B cell (primary cell): ENCODE data around the gene RRP15. TPM values are rescaled to one million over a fixed set of nuclear protein-coding genes. Genes with fewer than 3 reads are reported as not detected.

Experiments
- ATAC-seq: fragments of 200-7000 bp; cut with Tn5 transposase; one replicate; pipeline ENCODE4 v1.10.0; 2021; ENCODE audit warnings: low read depth, mild to moderate bottlenecking, moderate number of reproducible peaks, moderate library complexity
- CTCF ChIA-PET: fragments of 350-600 bp; sonication (Branson Sonifier 250); formaldehyde crosslinking; loops from one replicate; lab custom pipeline; 2021; ENCODE audit warnings: antibody characterized with exemption, inconsistent platforms; lab: Charles Lee
- POLR2A ChIA-PET: fragments of 350-600 bp; sonication (Branson Sonifier 250); formaldehyde crosslinking; loops from one replicate; lab custom pipeline; 2021; ENCODE audit warnings: antibody characterized with exemption; lab: Charles Lee
- DNase-seq: peaks from one replicate; pipeline ENCODE4 v3.0.0; 2013
- H2AFZ ChIP-seq: 2 replicates; pipeline ENCODE4 v1.6.1; 2012; ENCODE audit warnings: mild to moderate bottlenecking, low read depth, low read length; ENCODE audit not compliant: insufficient read depth, poor library complexity, severe bottlenecking
- H3K27ac ChIP-seq, 2 donors: 1 replicate in 1 of 2; 2 replicates in 1 of 2; pipeline ENCODE4 v1.5.1; 2012 to 2013; ENCODE audit warnings: low read length in 2 of 2, mild to moderate bottlenecking in 2 of 2, moderate library complexity in 1 of 2
- H3K27me3 ChIP-seq, 4 experiments: fragments of 200-600 bp in 1 of 4; sonication (generic) in 1 of 4; replicated peaks in 1 of 4; 1 replicate in 2 of 4; 2 replicates in 2 of 4; pipeline versions ENCODE4 v1.6.1 to v1.7.0; 2013 to 2016; ENCODE audit warnings: low read length in 3 of 4, mild to moderate bottlenecking in 2 of 4, mixed read lengths in 1 of 4, moderate library complexity in 1 of 4; ENCODE audit not compliant: insufficient read depth in 4 of 4, control insufficient read depth in 3 of 4; ENCODE audit errors: control extremely low read depth in 1 of 4
- H3K36me3 ChIP-seq, 2 experiments: replicated peaks in 1 of 2; 1 replicate in 1 of 2; 2 replicates in 1 of 2; pipeline versions ENCODE4 v1.6.1 to v1.7.1; 2013; ENCODE audit warnings: low read length in 1 of 2; ENCODE audit not compliant: insufficient read depth in 2 of 2, control insufficient read depth in 1 of 2; ENCODE audit errors: control extremely low read depth in 1 of 2, extremely low read depth in 1 of 2
- H3K4me1 ChIP-seq, 2 donors: fragments of 200-600 bp in 1 of 2; sonication (generic) in 1 of 2; 1 replicate in 1 of 2; 2 replicates in 1 of 2; pipeline versions ENCODE4 v1.5.1 to v1.6.1; 2013 to 2017; ENCODE audit warnings: low read length in 2 of 2; ENCODE audit not compliant: control insufficient read depth in 2 of 2, insufficient read depth in 2 of 2
- H3K4me2 ChIP-seq: replicated peaks from 2 replicates; pipeline ENCODE3; 2012; ENCODE audit warnings: mild to moderate bottlenecking, low read depth, low read length; ENCODE audit not compliant: poor library complexity, severe bottlenecking
- H3K4me3 ChIP-seq, 5 experiments: fragments of 200-600 bp in 1 of 5; sonication (generic) in 1 of 5; 1 replicate in 3 of 5; 2 replicates in 2 of 5; pipeline versions ENCODE4 v1.5.1 to v1.7.0; 2011 to 2016; ENCODE audit warnings: low read length in 4 of 5, mild to moderate bottlenecking in 4 of 5, low read depth in 2 of 5, control low read depth in 1 of 5, moderate library complexity in 1 of 5; ENCODE audit not compliant: insufficient read depth in 1 of 5; ENCODE audit errors: control extremely low read depth in 1 of 5, extremely low read depth in 1 of 5
- H3K79me2 ChIP-seq: fragments of 200-600 bp; sonication (generic); one replicate; pipeline ENCODE4 v1.6.0; 2016; ENCODE audit warnings: low read length; ENCODE audit not compliant: control insufficient read depth, insufficient read depth
- H3K9ac ChIP-seq: fragments of 200-600 bp; sonication (generic); 2 replicates; pipeline ENCODE4 v1.6.1; 2017; ENCODE audit warnings: mild to moderate bottlenecking, low read length, moderate library complexity
- H3K9me3 ChIP-seq, 3 donors: one replicate each; pipeline versions ENCODE4 v1.6.1 to v1.7.1; 2013; ENCODE audit warnings: low read length in 2 of 3; ENCODE audit not compliant: control insufficient read depth in 2 of 3, insufficient read depth in 1 of 3; ENCODE audit errors: control extremely low read depth in 1 of 3
- H4K20me1 ChIP-seq: 2 replicates; pipeline ENCODE4 v1.6.0; 2012; ENCODE audit warnings: mild to moderate bottlenecking, low read length; ENCODE audit not compliant: insufficient read depth, control insufficient read depth, poor library complexity, severe bottlenecking
- H3K27ac Mint-ChIP-seq: one replicate; pipeline ENCODE4 v1.8.0; 2021; ENCODE audit warnings: mixed read lengths
- H3K27me3 Mint-ChIP-seq: one replicate; pipeline ENCODE4 v1.8.0; 2021; ENCODE audit warnings: mixed read lengths
- H3K4me1 Mint-ChIP-seq: one replicate; pipeline ENCODE4 v1.8.0; 2021; ENCODE audit warnings: mixed read lengths
- H3K4me3 Mint-ChIP-seq: one replicate; pipeline ENCODE4 v1.8.0; 2021; ENCODE audit warnings: mixed read lengths
- H3K9me3 Mint-ChIP-seq: one replicate; pipeline ENCODE4 v1.8.0; 2022; ENCODE audit warnings: mixed read lengths; ENCODE audit not compliant: insufficient read depth
- EZH2 ChIP-seq: IDR thresholded peaks from 2 replicates; pipeline ENCODE4 v1.6.1; 2012; ENCODE audit warnings: borderline replicate concordance, low read depth, mild to moderate bottlenecking, moderate library complexity, low read length; ENCODE audit not compliant: insufficient read depth, poor library complexity, severe bottlenecking
- WGBS: methylation state at CpG from one replicate; pipeline ENCODE4 v1.1.5; 2013; ENCODE audit warnings: missing lambda C conversion rate; ENCODE audit not compliant: insufficient coverage; 5-methylcytosine and 5-hydroxymethylcytosine counted together
- intact Hi-C: fragments of 100-400 bp; cut with micrococcal nuclease; formaldehyde crosslinking; loops from one replicate; pipeline ENCODE4 v1.10.0; 2022
- polyA plus RNA-seq: library from polyadenylated mRNA; depleted of rRNA; stranded (reverse); fragments of >200 nt; gene quantifications from 2 replicates; pipeline ENCODE4 v1.2.3, GENCODE V29; 2012
- total RNA-seq, 2 donors: library from RNA; stranded (reverse); fragments of 120-200 nt in 1 of 2; gene quantifications; 1 replicate in 1 of 2; 2 replicates in 1 of 2; pipeline versions ENCODE4 v1.2.3 to v1.2.4, GENCODE V29; 2013 to 2022
- TF ChIP-seq, protein P1 (sequence below): fragments of 200-600 bp; IDR thresholded peaks from one replicate; pipeline ENCODE4 v1.8.0; 2022; ENCODE audit warnings: antibody characterized with exemption, mild to moderate bottlenecking

RRP15 gene
- total and polyA plus RNA-seq, 2 donors (not counting 1 experiment from before 2014, with no cell fraction given), result 1.3 to 20.2 TPM

DNA sequence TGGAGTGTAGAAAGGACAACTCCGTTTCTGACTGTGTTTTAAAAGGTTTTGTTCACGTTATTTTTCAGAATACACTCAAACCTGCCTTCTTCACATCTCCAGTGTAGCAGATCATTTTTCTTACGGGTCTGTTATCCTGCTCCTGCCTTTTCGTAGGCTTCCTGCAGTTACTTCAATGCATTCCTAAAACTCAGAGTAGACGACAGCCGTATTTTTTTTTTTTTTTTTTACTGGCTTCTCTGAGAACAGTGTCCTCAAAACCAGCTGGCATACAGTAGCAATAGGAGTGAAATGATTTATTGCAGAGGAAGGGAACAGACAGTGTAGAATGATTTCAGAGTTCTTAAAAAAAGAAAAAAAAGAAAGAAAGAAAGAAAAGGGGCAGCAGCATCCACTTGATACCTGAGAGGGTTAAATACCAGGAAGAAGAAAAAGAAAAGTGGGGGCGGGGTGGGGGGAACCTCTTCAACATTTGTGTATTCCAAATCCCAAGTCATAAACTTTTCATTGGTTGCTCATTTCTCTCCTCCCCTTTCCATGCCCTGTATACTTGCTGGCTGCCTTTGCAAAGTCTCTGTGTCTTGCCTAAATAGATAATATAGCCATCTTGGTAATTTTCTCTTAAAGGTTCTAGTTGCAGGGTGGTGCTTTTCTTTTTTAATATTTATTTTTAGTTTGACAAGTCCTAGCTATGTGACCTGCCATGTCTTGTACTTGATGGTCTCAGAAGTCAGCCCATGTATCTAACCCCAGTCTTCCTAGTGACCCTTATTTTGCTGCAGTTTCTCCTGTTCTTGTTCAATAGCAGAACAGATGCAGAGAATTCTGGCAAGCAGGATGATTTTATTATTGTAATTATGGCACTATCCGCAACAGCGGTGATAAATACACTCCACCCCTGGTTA lies 62.9 kb downstream of the RRP15 start:
- H3K4me3 Mint-ChIP-seq, result peak overlapping the region; percentile 73
- no peak for ATAC-seq
- no peak for TF ChIP-seq EZH2
- peak overlapping the region; percentile 90 for H2AFZ ChIP-seq
- H3K4me1 Mint-ChIP-seq, result peaks cover 51% of the 10 kb centered on the region
- no peaks in the 10 kb centered on the region for H3K27me3 Mint-ChIP-seq
- no peaks in the 10 kb centered on the region for H3K36me3 ChIP-seq
- intact Hi-C loops, result loop anchor here (2.0 to 10.0 kb wide), 5 partner anchors 63 to 824 kb away; partner anchors contain the start of genes LYPLAL1 and RRP15
- H3K27ac ChIP-seq, result peak overlapping the region; percentile 52 to 56
- peak overlapping the region in 4 of 5 experiments; percentile 59 to 83 (median 79) for H3K4me3 ChIP-seq
- H4K20me1 ChIP-seq, result no peaks in the 10 kb centered on the region
- ChIA-PET CTCF (interaction anchor here (0.8 to 2.0 kb wide), 5 partner anchors 7 to 18 kb away, joined by 3 to 7 read pairs (median 6); no protein-coding TSS in a partner anchor), POLR2A (interaction anchor here (0.6 kb wide), 1 partner anchor 727 kb away, joined by 3 read pairs; no protein-coding TSS in a partner anchor)
- no peaks in the 10 kb centered on the region for H3K79me2 ChIP-seq
- WGBS, result 8% methylated on average over 4 of the region's 9 CpGs
- peak overlapping the region; percentile 98 for H3K4me2 ChIP-seq
- peak; percentile 37 for DNase-seq
- no peaks in the 10 kb centered on the region for H3K9me3 ChIP-seq
- peak overlapping the region; percentile 28 for H3K27ac Mint-ChIP-seq
- H3K27me3 ChIP-seq, result no peaks in the 10 kb centered on the region
- H3K9me3 Mint-ChIP-seq, result no peaks in the 10 kb centered on the region
- H3K4me1 ChIP-seq, result peaks cover 42 to 48% of the 10 kb centered on the region in 2 donors
- peak overlapping the region; percentile 93 for H3K9ac ChIP-seq

DNA sequence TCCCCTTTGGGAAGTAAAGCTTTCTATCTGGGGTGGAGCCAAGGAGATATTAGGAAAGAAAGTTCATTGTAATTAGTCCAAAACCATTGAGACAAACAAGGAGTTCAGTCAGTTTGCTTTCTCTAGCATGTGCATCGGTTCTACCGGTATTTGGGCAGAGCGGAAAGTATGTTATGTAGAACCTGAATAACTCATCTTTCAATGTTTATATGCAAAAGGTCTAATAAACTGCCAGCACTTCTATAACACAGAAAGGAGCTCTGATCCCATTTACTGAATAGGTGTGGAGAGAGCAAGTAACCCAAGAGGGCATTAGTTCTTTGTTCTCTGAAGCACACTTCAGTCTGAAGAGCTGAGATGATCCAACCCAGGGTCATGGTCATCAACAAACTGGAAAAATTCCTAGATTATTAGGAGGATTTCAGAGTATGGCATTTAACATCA lies 63.6 kb downstream of the RRP15 start:
- intact Hi-C loops, result loop anchor here (5.0 to 10.0 kb wide), 4 partner anchors 96 to 824 kb away; partner anchors contain the start of gene LYPLAL1
- no peaks in the 10 kb centered on the region for H3K79me2 ChIP-seq
- Mint-ChIP-seq H3K4me1 (peaks cover 51% of the 10 kb centered on the region), H3K9me3 (no peaks in the 10 kb centered on the region), H3K4me3 (peak overlapping the region; percentile 20), H3K27ac (peak overlapping the region; percentile 28), H3K27me3 (no peaks in the 10 kb centered on the region)
- H3K4me1 ChIP-seq, result peaks cover 42 to 48% of the 10 kb centered on the region in 2 donors
- H3K9me3 ChIP-seq, result no peaks in the 10 kb centered on the region
- H3K9ac ChIP-seq, result no peak overlapping the region
- DNase-seq (peak; percentile 32), ATAC-seq (no peak)
- peak overlapping the region in 1 of 2 donors; percentile 56 for H3K27ac ChIP-seq
- WGBS, result no CpG with 5 or more reads among the region's 3 CpGs
- no peak for TF ChIP-seq EZH2
- TF ChIP-seq, protein P1, sequence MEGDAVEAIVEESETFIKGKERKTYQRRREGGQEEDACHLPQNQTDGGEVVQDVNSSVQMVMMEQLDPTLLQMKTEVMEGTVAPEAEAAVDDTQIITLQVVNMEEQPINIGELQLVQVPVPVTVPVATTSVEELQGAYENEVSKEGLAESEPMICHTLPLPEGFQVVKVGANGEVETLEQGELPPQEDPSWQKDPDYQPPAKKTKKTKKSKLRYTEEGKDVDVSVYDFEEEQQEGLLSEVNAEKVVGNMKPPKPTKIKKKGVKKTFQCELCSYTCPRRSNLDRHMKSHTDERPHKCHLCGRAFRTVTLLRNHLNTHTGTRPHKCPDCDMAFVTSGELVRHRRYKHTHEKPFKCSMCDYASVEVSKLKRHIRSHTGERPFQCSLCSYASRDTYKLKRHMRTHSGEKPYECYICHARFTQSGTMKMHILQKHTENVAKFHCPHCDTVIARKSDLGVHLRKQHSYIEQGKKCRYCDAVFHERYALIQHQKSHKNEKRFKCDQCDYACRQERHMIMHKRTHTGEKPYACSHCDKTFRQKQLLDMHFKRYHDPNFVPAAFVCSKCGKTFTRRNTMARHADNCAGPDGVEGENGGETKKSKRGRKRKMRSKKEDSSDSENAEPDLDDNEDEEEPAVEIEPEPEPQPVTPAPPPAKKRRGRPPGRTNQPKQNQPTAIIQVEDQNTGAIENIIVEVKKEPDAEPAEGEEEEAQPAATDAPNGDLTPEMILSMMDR, result no peak
- H3K27me3 ChIP-seq, result no peaks in the 10 kb centered on the region
- ChIA-PET POLR2A (interaction anchor here (0.6 kb wide), 1 partner anchor 726 kb away, joined by 3 read pairs; no protein-coding TSS in a partner anchor), CTCF (interaction anchor here (1.6 to 2.0 kb wide), 3 partner anchors 10 to 19 kb away, joined by 3 to 7 read pairs (median 6); no protein-coding TSS in a partner anchor)
- H3K4me2 ChIP-seq, result peak overlapping the region; percentile 98
- H3K4me3 ChIP-seq, result no peak overlapping the region
- no peak overlapping the region for H2AFZ ChIP-seq
- H3K36me3 ChIP-seq, result no peaks in the 10 kb centered on the region
- no peaks in the 10 kb centered on the region for H4K20me1 ChIP-seq
